H1 (cell line): ENCODE data around the gene BLTP3B. TPM values are rescaled to one million over a fixed set of nuclear protein-coding genes. Genes with fewer than 3 reads are reported as not detected.

Experiments
- CTCF ChIA-PET: fragments of 300-600 bp; sonication (Branson Sonifier 250); formaldehyde crosslinking; loops from one replicate; lab custom pipeline; 2021; ENCODE audit not compliant: partially characterized antibody; lab: Charles Lee
- POLR2A ChIA-PET: fragments of 300-600 bp; sonication (Branson Sonifier 250); formaldehyde crosslinking; loops from one replicate; lab custom pipeline; 2021; ENCODE audit warnings: inconsistent platforms; ENCODE audit not compliant: partially characterized antibody; lab: Charles Lee
- DNase-seq, 2 experiments: peaks; one replicate each; pipeline versions ENCODE4 v3.0.0 to v3.0.0-alpha.2; 2010 to 2022; ENCODE audit warnings: low spot score in 2 of 2, low read depth in 1 of 2, mixed read lengths in 1 of 2
- FAIRE-seq: peaks from 2 replicates; lab custom pipeline; 2011; peaks lifted over from hg19 to GRCh38; lab: Jason Lieb, UNC
- H2AFZ ChIP-seq: 2 replicates; pipeline ENCODE4 v1.8.1; 2012; ENCODE audit warnings: low read length, inconsistent platforms
- H2AK5ac ChIP-seq: 2 replicates; pipeline ENCODE4 v1.6.1; 2013; ENCODE audit warnings: low read depth, low read length
- H2BK120ac ChIP-seq: replicated peaks from 2 replicates; pipeline ENCODE3; 2013; ENCODE audit warnings: low read depth, low read length, inconsistent platforms
- H2BK12ac ChIP-seq: 2 replicates; pipeline ENCODE4 v1.6.1; 2013; ENCODE audit warnings: low read depth, low read length
- H2BK15ac ChIP-seq: 2 replicates; pipeline ENCODE4 v1.6.1; 2013; ENCODE audit warnings: low read length
- H2BK20ac ChIP-seq: 2 replicates; pipeline ENCODE4 v1.6.1; 2013; ENCODE audit warnings: low read length
- H2BK5ac ChIP-seq: 2 replicates; pipeline ENCODE4 v1.6.1; 2013; ENCODE audit warnings: low read depth, low read length
- H3K14ac ChIP-seq: 2 replicates; pipeline ENCODE4 v1.6.1; 2013; ENCODE audit warnings: inconsistent platforms; ENCODE audit not compliant: insufficient read length
- H3K18ac ChIP-seq: 2 replicates; pipeline ENCODE4 v1.6.1; 2013; ENCODE audit warnings: low read length; ENCODE audit errors: extremely low read depth
- H3K23ac ChIP-seq: 2 replicates; pipeline ENCODE4 v1.6.1; 2013; ENCODE audit warnings: inconsistent platforms; ENCODE audit not compliant: insufficient read length
- H3K23me2 ChIP-seq: 2 replicates; pipeline ENCODE4 v1.6.1; 2013; ENCODE audit warnings: low read depth, low read length
- H3K27ac ChIP-seq: 2 replicates; pipeline ENCODE4 v1.6.1; 2011; ENCODE audit warnings: low read depth, low read length, inconsistent platforms
- H3K27me3 ChIP-seq, 4 experiments: replicated peaks in 1 of 4; 1 replicate in 1 of 4; 2 replicates in 3 of 4; pipeline versions ENCODE4 v1.6.1 to v1.8.1; 2011 to 2013; ENCODE audit warnings: low read length in 3 of 4, mild to moderate bottlenecking in 3 of 4, inconsistent platforms in 2 of 4, mixed read lengths in 2 of 4, moderate library complexity in 1 of 4; ENCODE audit not compliant: control insufficient read depth in 3 of 4, insufficient read depth in 3 of 4; ENCODE audit errors: extremely low read depth in 1 of 4
- H3K36me3 ChIP-seq, 4 experiments: 2 replicates each; pipeline versions ENCODE4 v1.6.1 to v1.8.1; 2011 to 2013; ENCODE audit warnings: mild to moderate bottlenecking in 4 of 4, low read length in 3 of 4, moderate library complexity in 2 of 4, control low read depth in 1 of 4, inconsistent platforms in 1 of 4; ENCODE audit not compliant: insufficient read depth in 4 of 4, control insufficient read depth in 2 of 4
- H3K4ac ChIP-seq: replicated peaks from 2 replicates; pipeline ENCODE3; 2013; ENCODE audit warnings: low read length, low read depth, mixed read lengths, inconsistent platforms; ENCODE audit not compliant: insufficient read length
- H3K4me1 ChIP-seq, 4 experiments: replicated peaks in 1 of 4; 1 replicate in 1 of 4; 2 replicates in 3 of 4; pipeline versions ENCODE4 v1.6.1 to v1.8.1; 2011 to 2013; ENCODE audit warnings: low read length in 3 of 4, inconsistent platforms in 2 of 4, mixed read lengths in 1 of 4; ENCODE audit not compliant: insufficient read depth in 4 of 4, control insufficient read depth in 3 of 4
- H3K4me2 ChIP-seq, 2 experiments: 2 replicates each; pipeline versions ENCODE4 v1.6.1 to v1.8.1; 2011 to 2013; ENCODE audit warnings: low read depth in 2 of 2, low read length in 2 of 2, control low read depth in 1 of 2, inconsistent platforms in 1 of 2, mild to moderate bottlenecking in 1 of 2; ENCODE audit not compliant: insufficient read depth in 1 of 2
- H3K4me3 ChIP-seq, 4 experiments: fragments of 200-600, 300-600 bp in 1 of 4; sonication (generic), shearing (Covaris generic), sonication (Bioruptor Twin) in 1 of 4; 2 replicates each; pipeline versions ENCODE4 v1.5.1 to v1.8.1; 2011 to 2016; ENCODE audit warnings: low read length in 4 of 4, low read depth in 3 of 4, control low read depth in 2 of 4, inconsistent platforms in 2 of 4, mild to moderate bottlenecking in 2 of 4, mixed read lengths in 1 of 4, moderate library complexity in 1 of 4; ENCODE audit not compliant: insufficient read depth in 2 of 4; ENCODE audit errors: extremely low read depth in 1 of 4
- H3K56ac ChIP-seq: replicated peaks from 2 replicates; pipeline ENCODE3; 2013; ENCODE audit warnings: low read depth, mild to moderate bottlenecking, mixed read lengths, low read length, inconsistent platforms; ENCODE audit not compliant: insufficient read length
- H3K79me1 ChIP-seq: 2 replicates; pipeline ENCODE4 v1.6.1; 2013; ENCODE audit warnings: low read depth, low read length, control low read depth
- H3K79me2 ChIP-seq, 2 experiments: 2 replicates each; pipeline versions ENCODE4 v1.6.1 to v1.8.1; 2012 to 2013; ENCODE audit warnings: low read length in 2 of 2, mild to moderate bottlenecking in 2 of 2, inconsistent platforms in 1 of 2; ENCODE audit not compliant: insufficient read depth in 2 of 2, control insufficient read depth in 1 of 2
- H3K9ac ChIP-seq, 4 experiments: replicated peaks in 1 of 4; 1 replicate in 1 of 4; 2 replicates in 3 of 4; pipeline versions ENCODE4 v1.6.1 to v1.8.1; 2011 to 2013; ENCODE audit warnings: low read depth in 3 of 4, low read length in 3 of 4, control low read depth in 2 of 4, mild to moderate bottlenecking in 2 of 4, moderate library complexity in 2 of 4, inconsistent platforms in 1 of 4; ENCODE audit errors: extremely low read depth in 1 of 4
- H3K9me3 ChIP-seq, 2 experiments: 2 replicates each; pipeline versions ENCODE4 v1.6.1 to v1.8.1; 2012 to 2013; ENCODE audit warnings: mild to moderate bottlenecking in 2 of 2, moderate library complexity in 2 of 2, control low read depth in 1 of 2, inconsistent platforms in 1 of 2, low read depth in 1 of 2, low read length in 1 of 2, mixed read lengths in 1 of 2; ENCODE audit not compliant: insufficient read depth in 2 of 2
- H4K20me1 ChIP-seq, 2 experiments: replicated peaks in 1 of 2; 2 replicates each; pipeline versions ENCODE3 to v1.8.1; 2011 to 2013; ENCODE audit warnings: inconsistent platforms in 2 of 2, low read length in 2 of 2, mild to moderate bottlenecking in 1 of 2; ENCODE audit not compliant: insufficient read depth in 2 of 2, control insufficient read depth in 1 of 2
- H4K5ac ChIP-seq: 2 replicates; pipeline ENCODE4 v1.6.1; 2013; ENCODE audit warnings: low read length, low read depth, mixed read lengths, inconsistent platforms; ENCODE audit not compliant: insufficient read length
- H4K8ac ChIP-seq: 2 replicates; pipeline ENCODE4 v1.8.0; 2013; ENCODE audit warnings: mild to moderate bottlenecking, moderate library complexity, low read length, inconsistent platforms; ENCODE audit not compliant: insufficient read depth; ENCODE audit errors: extremely low read depth
- H4K91ac ChIP-seq: replicated peaks from 2 replicates; pipeline ENCODE3; 2013; ENCODE audit warnings: low read length, mixed read lengths, inconsistent platforms; ENCODE audit not compliant: insufficient read length
- BACH1 ChIP-seq: IDR thresholded peaks from 2 replicates; pipeline ENCODE4 v1.6.1; 2012; ENCODE audit warnings: low read length, improper control_type of control experiment
- EP300 ChIP-seq, 2 experiments: IDR thresholded peaks; 1 replicate in 1 of 2; 2 replicates in 1 of 2; pipeline ENCODE4 v1.6.1; 2011 to 2012; ENCODE audit warnings: low read depth in 2 of 2, low read length in 2 of 2, mild to moderate bottlenecking in 2 of 2, borderline replicate concordance in 1 of 2, inconsistent platforms in 1 of 2, moderate library complexity in 1 of 2
- HDAC2 ChIP-seq, 2 experiments: fragments of 300-600 bp in 1 of 2; sonication (generic) in 1 of 2; IDR thresholded peaks; 2 replicates each; pipeline ENCODE4 v1.6.1; 2011 to 2012; ENCODE audit warnings: low read depth in 2 of 2, low read length in 2 of 2, mild to moderate bottlenecking in 2 of 2, moderate library complexity in 2 of 2, borderline replicate concordance in 1 of 2, inconsistent platforms in 1 of 2
- MAFK ChIP-seq: IDR thresholded peaks from 2 replicates; pipeline ENCODE4 v1.6.1; 2012; ENCODE audit warnings: low read depth, mild to moderate bottlenecking, improper control_type of control experiment, low read length
- PHF8 ChIP-seq: fragments of 200-600 bp; sonication (generic); conservative IDR thresholded peaks from 2 replicates; pipeline ENCODE4 v1.7.1; 2012; ENCODE audit warnings: low read depth, mild to moderate bottlenecking, inconsistent platforms, low read length, moderate library complexity
- SP4 ChIP-seq: IDR thresholded peaks from 2 replicates; pipeline ENCODE4 v1.6.1; 2012; ENCODE audit warnings: low read length, inconsistent platforms
- SRF ChIP-seq: IDR thresholded peaks from 2 replicates; pipeline ENCODE4 v1.6.1; 2011; ENCODE audit warnings: mild to moderate bottlenecking, low read depth, low read length, moderate library complexity
- TBP ChIP-seq: IDR thresholded peaks from 2 replicates; pipeline ENCODE4 v1.6.1; 2011; ENCODE audit warnings: low read depth, low read length, improper control_type of control experiment
- YY1 ChIP-seq: IDR thresholded peaks from 2 replicates; pipeline ENCODE4 v1.6.1; 2011; ENCODE audit warnings: low read depth, mild to moderate bottlenecking, low read length
- WGBS, 2 experiments: shearing (Covaris generic) in 1 of 2; methylation state at CpG; one replicate each; pipeline versions ENCODE4 v1.1.6 to v1.1.7; 2013 to 2015; ENCODE audit warnings: low lambda C conversion rate in 2 of 2, mixed read lengths in 2 of 2, inconsistent platforms in 1 of 2, low coverage in 1 of 2, missing lambda C conversion rate in 1 of 2; ENCODE audit not compliant: insufficient replicate concordance in 2 of 2, insufficient coverage in 1 of 2, insufficient read length in 1 of 2; ENCODE audit errors: extremely low coverage in 1 of 2, missing lambda C conversion rate in 1 of 2; 5-methylcytosine and 5-hydroxymethylcytosine counted together
- polyA plus RNA-seq, 7 experiments: library from polyadenylated mRNA; depleted of rRNA in 3 of 7; stranded (reverse) in 5 of 7; unstranded in 2 of 7; fragments of >200 nt in 5 of 7; fragments of 200-250 nt in 2 of 7; gene quantifications; 1 replicate in 5 of 7; 2 replicates in 1 of 7; 4 replicates in 1 of 7; pipeline versions ENCODE4 v1.2.1 to v1.2.3, GENCODE V29; 2011 to 2013; ENCODE audit warnings: missing spikeins in 2 of 7, mixed read lengths in 2 of 7
- total RNA-seq: library from RNA; stranded (reverse); fragmentation: NEBNext Ultra II Directional; extraction: Animal tissue kit (Norgen Biotek cat#: 25700); gene quantifications from 2 replicates; pipeline ENCODE4 v1.2.1, GENCODE V29; 2021
- TF ChIP-seq, protein P1 (sequence below): IDR thresholded peaks from 2 replicates; pipeline ENCODE4 v1.6.1; 2012; ENCODE audit warnings: inconsistent platforms

The BLTP3B gene
- total and polyA plus RNA-seq, 2 of the 8 experiments (the other 6 are each of a cell fraction or from before 2014, with no cell fraction given): 7.0 to 28.6 TPM

DNA sequence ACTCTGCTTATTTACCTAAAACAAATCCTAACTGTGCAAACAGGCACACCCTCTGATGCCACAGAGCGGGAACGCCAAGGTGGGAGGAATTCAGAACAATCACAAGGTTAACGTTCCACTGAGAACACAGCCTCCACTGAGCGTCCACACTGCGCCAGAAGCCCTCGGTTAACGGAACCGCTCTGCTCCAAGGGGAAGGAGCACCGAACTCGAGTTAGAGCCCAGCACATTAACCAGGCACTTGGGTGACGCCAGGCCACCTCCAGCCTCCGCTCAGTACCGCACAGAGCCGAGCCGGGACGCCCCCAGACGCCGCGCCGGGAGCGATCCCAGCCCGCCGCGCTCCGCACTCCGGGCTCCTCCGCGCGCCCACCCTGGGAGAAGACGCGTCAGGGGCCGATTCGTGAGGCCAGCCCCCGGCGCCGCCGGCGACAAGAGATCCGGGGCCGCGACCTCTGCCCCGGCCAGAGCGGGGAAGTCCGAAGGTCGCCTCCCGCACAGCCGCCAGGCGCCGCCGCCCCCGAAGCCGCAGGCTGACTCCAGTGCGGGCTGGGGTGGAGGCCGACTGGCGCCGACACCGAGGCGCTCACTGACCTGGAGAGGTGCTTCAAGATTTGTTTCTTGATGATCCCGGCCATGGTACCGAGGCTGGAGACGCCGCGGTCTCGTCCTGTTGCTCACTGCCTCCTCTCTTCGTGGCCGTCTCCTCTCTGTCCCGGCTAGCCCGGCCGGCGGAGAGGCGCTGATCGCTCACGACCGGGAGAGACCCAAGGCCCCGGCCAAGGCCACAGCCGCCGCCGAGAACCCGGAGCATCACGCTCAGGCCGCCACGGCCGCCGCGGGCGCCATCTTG lies 450 bp downstream of the BLTP3B start:
- Histone ChIP-seq H3K18ac (peak overlapping the region; percentile 84; the same call in 1 of the 2 replicates), H2BK20ac (0 out of 2 replicates have a peak overlapping the region, but pooled peaks have one; percentile 21), H3K4me2 (peak overlapping the region; percentile 91 to 93), H2BK12ac (peak overlapping the region; percentile 60; the same call in 1 of the 2 replicates), H2BK15ac (no peak overlapping the region), H3K9ac (peak overlapping the region; percentile 89 to 100 (median 98)), H3K14ac (no peak overlapping the region), H4K20me1 (peaks cover 7 to 8% of the 10 kb centered on the region in 2 experiments), H3K56ac (peak overlapping the region; percentile 97), H3K79me1 (peaks cover 5% of the 10 kb centered on the region), H2BK120ac (no peak overlapping the region), H3K4ac (peak overlapping the region; percentile 24), H3K4me1 (peaks cover 2 to 5% (median 2%) of the 10 kb centered on the region in 4 experiments; a peak in 3 of 7 replicates), H2AK5ac (no peak overlapping the region), H2BK5ac (peak overlapping the region; percentile 94), H4K5ac (peak overlapping the region; percentile 92), H3K27ac (peak overlapping the region; percentile 98), H3K23ac (no peak overlapping the region), H3K9me3 (peaks cover 0 to 9% of the 10 kb centered on the region in 2 experiments; a peak in 2 of 4 replicates), H3K79me2 (peaks cover 3 to 47% of the 10 kb centered on the region in 2 experiments; a peak in 2 of 4 replicates), H2AFZ (peak overlapping the region; percentile 66; the same call in 1 of the 2 replicates), H3K36me3 (no peaks in the 10 kb centered on the region), H3K4me3 (peak overlapping the region; percentile 92 to 97 (median 97)), H3K27me3 (no peaks in the 10 kb centered on the region), H4K8ac (peak overlapping the region; percentile 98), H3K23me2 (no peaks in the 10 kb centered on the region; the same call in 1 of the 2 replicates), H4K91ac (no peak overlapping the region)
- FAIRE-seq (no peak), DNase-seq (peak in 1 of 2 experiments; percentile 79)
- CTCF ChIA-PET: no interaction called here
- WGBS, 2 experiments: 3% methylated on average over 55 of the region's 86 CpGs; no CpG with 5 or more reads in 1 of the 2 experiments
- POLR2A ChIA-PET: no interaction called here
- TF ChIP-seq YY1 (peak; percentile 95), PHF8 (peak; percentile 100), EP300 (IDR thresholded peaks at IDR 0.05; ENCODE audit: borderline replicate concordance in 1 of 2, low read depth in 2 of 2, low read length in 2 of 2) (no peak), TBP (peak; percentile 81), MAFK (no peak), SRF (no peak), HDAC2 (IDR thresholded peaks at IDR 0.05; ENCODE audit: borderline replicate concordance in 1 of 2, low read depth in 2 of 2, low read length in 2 of 2) (peak; percentile 31 to 38; a peak in 1 of 4 replicates), SP4 (0 out of 2 replicates have a peak, but pooled peaks have one; percentile 19), BACH1 (no peak)
- TF ChIP-seq, protein P1, sequence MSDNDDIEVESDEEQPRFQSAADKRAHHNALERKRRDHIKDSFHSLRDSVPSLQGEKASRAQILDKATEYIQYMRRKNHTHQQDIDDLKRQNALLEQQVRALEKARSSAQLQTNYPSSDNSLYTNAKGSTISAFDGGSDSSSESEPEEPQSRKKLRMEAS: 0 out of 2 replicates have a peak, but pooled peaks have one; percentile 15
